ENCODE results near the gene TEAD2.

DNA sequence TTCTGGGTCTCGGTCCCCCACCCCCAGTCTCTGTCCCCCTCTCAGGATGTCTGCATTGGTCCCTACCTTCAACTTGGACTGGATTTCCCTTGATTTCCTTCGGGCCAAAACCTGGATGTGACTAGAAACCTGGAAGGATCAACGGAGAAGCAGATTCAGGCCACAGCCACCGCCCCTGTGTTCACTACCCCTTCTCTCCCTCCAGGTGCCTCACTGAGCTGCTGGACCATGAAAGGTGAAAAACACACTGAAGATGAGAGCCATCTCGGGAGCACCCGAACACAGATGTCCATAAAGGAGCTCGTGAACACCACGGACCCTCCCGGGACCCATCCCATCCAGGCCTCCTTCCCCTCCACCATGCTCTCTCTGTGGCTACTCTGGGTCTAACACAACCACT is 5.0 kb downstream of the TEAD2 start:
- TF ChIP-seq SUZ12 (IDR thresholded peaks at IDR 0.05; ENCODE audit: extremely low read depth, insufficient read depth, insufficient read length), result no peak
- no peak for TF ChIP-seq YY1 (IDR thresholded peaks at IDR 0.05; ENCODE audit: insufficient read depth, insufficient read length)
- TF ChIP-seq ZNF274 (IDR thresholded peaks at IDR 0.05; ENCODE audit: low read depth, low read length), result no peak

All from NT2/D1 (cell line).